GM11168 (cell line): ENCODE data around the gene VENTX.

ENCODE experiments used
- in situ Hi-C: fragments of 300-500 bp; cut with MboI; formaldehyde crosslinking; loops from one replicate; pipeline ENCODE4 v1.12.0; 2022; ENCODE audit warnings: low sequenced_read_pairs; ENCODE audit not compliant: unreplicated experiment

Gene VENTX

GRCh38 chr10:133279326-133280226 is 41.9 kb downstream of the VENTX start:
- in situ Hi-C loops = no loop called here

GRCh38 chr10:133280391-133281059 is 42.9 kb downstream of the VENTX start:
- in situ Hi-C loops = no loop called here

GRCh38 chr10:133281084-133281483 is 43.4 kb downstream of the VENTX start:
- in situ Hi-C loops = no loop called here

GRCh38 chr10:133281628-133282372 is 44.1 kb downstream of the VENTX start:
- in situ Hi-C loops = no loop called here

- in situ Hi-C loops = no loop called here
Observed at GRCh38 chr10:133282846-133283390, 45.3 kb downstream of the VENTX start.

GRCh38 chr10:133283931-133284330 is 46.3 kb downstream of the VENTX start:
- in situ Hi-C loops = no loop called here

GRCh38 chr10:133285217-133285616 is 47.6 kb downstream of the VENTX start:
- in situ Hi-C loops = no loop called here

- in situ Hi-C loops = no loop called here
Observed at GRCh38 chr10:133286366-133286765, 48.7 kb downstream of the VENTX start.

- in situ Hi-C loops = no loop called here
Observed at GRCh38 chr10:133287832-133288500, 50.3 kb downstream of the VENTX start.

- in situ Hi-C loops = no loop called here
Observed at GRCh38 chr10:133289761-133290160, 52.1 kb downstream of the VENTX start.
